Fibroblast of peridontal ligament (primary cell): Measurements from ENCODE around the gene GPR62.

Experiments
- DNase-seq: peaks from one replicate; pipeline ENCODE4 v3.0.0-alpha.2; 2010; ENCODE audit errors: extremely low read depth

GPR62 gene

DNA sequence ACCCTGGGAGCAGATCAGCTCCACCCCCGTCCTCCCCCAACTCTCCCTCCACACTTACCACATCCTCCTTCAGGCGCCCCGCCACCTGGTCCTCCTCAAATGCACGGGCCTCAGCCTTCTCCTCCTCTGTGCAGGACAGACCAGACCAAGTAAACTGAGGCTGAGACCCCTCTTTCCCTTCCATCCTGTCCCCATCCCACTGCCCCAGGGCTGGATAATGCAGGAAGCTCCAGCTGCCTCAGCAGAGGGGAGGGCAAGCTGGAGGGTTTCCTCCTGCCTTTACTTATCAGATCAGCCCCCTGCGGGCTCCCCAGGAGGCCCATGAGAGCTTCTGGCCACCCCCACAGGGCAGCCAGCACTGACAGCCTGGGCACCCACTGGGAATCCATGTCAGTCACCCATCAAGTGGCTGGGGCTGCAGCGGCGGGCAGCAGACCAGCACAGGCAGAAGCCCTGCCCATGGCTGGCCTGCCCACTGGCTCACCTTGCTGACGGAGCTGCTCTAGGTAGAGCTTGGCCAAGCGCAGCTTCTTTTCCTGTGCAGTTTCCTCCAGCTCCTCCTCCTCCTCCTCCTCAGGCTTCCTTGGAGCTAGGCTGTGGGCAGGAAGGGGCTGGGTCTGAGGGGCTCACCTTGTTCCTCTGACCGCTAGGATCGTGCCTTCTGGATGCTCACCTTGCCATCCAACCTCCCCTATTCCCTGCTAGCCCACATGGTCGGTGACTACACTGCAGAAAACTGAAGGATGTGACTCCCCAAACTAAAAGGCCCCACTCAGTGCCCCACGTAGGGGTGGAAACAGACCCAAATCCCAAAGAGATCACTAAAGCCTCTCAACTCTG, 17.4 kb upstream of the GPR62 start:
- DNase-seq = no peak

DNA sequence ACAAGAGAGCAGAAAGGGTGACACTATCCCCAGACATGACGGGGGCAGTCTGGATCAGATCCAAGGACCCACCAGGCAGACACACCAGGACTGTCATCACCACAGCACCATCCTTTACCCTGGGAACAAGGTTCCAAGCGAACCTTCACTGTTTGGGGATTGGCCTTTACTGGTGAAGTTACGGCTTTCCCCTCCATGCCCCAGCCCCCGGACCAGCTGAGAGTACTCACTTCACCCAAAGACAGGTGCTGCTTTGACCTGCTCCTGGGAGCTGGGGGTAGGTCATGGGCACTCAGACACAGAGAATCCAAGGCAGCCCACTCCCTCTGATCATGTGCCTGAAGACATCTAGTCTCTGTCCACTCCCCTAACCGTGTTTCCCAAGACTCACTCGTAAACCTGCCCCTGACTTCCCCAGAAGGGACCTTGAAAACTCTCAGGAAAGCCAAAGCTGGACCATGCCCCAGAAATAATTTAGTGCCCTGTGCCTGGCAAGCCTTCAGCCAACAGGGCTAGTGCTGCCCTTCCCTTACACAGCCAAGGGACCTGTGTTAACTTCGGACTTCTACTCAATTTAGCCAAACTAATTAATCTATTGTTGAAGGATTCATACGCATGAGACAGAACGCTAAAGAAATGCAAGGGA, 16.3 kb upstream of the GPR62 start:
- no peak for DNase-seq

DNA sequence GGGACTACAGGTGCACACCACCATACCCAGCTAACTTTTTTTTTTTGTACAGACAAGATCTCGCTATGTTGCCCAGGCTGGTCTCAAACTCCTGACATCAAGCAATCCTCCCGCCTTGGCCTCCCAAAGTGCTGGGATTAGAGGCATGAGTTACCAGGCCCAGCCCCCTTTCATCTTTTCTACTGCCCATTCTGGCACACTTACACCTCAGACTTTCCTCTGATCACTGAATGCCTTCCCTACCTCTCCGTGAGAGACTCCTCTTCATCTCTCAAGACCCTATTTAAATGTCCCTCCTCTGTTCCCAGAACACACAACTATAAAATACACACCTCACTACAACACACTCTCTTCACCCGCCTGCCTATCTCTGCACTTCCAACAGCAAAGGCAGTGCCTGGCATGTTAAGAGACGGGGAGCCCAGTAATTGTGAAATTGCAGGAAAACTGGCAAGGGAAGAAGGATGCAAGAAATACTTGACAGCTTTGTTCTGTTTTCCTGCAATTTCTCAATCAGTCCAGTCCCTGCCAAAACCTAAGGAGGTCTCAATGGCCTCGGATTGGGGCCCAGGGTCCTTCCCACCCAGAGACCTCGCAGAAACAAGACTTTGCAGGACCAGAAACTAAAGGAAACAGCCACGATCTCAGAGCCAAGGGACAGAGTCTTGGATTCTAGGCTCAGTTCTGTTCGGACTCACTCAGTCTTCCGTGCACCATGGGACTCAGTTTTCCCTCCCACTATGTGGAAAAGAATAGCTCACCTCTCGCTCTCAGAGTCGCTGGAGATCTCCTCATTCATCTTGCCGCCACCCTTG, 14.3 kb upstream of the GPR62 start:
- DNase-seq = peak; percentile 42

DNA sequence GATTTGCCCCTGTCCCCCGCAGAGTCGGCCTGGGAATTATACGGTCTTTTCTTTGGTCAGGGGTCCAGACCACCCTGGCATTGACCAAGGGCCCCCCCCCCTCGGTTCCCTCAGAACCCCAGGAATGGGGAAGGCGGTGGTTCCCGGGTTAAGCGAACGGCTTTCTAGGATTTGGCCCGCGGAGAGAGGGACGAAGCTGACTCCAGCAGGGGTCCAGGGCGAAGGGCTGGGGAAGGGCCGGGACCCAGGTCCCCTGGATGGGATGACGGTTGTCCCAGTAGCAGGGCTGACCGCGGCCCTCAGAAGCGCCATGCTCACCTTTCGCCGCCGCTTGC, 13.8 kb upstream of the GPR62 start:
- no peak for DNase-seq

DNA sequence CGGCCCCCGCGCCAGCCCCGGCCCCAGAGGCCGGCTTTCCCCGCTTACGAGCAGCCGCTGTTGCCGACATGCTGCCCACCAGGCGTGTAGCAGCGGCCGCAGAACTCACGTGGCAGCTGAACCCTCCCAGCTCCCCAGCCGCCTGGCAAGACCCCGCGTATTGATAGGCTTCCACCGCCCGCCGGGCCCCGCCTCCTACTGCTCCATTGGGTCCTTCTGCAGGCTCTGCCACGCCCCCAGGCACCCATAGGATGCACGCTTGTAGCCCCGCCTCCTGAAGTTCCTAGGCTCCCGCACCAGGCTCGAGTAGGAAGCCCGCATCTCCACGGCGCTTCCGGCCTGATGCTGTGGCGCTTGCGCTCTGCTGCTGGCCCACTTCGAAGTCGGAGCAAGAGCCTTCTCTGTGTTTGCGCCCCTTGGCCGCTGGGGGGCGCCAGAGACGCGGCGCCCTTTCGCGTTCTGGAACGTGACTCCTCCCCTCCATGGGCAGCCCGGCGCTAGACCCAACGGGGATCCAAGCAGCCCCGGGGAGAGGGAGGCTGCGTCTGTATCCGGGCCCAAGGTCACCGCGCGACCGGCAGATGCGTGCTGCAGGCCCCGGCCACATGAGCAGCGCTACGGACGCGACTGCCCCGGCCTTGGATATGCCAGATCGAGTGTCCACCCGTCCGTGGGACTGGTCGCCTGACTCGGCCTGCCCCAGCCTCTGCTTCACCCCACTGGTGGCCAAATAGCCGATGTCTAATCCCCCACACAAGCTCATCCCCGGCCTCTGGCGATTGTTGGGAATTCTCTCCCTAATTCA, 13.2 kb upstream of the GPR62 start, which contains the start of the genes PARP3 and RRP9:
Gene PARP3, plus strand, starts transcription at position 566 of the 805 bp plus-strand sequence. CDS start 993 bp downstream, outside the sequence.
Gene RRP9, minus strand, starts transcription at position 107 of the 805 bp plus-strand sequence. Its CDS starts 37 bp downstream, at position 70.
- DNase-seq = peak; percentile 100

DNA sequence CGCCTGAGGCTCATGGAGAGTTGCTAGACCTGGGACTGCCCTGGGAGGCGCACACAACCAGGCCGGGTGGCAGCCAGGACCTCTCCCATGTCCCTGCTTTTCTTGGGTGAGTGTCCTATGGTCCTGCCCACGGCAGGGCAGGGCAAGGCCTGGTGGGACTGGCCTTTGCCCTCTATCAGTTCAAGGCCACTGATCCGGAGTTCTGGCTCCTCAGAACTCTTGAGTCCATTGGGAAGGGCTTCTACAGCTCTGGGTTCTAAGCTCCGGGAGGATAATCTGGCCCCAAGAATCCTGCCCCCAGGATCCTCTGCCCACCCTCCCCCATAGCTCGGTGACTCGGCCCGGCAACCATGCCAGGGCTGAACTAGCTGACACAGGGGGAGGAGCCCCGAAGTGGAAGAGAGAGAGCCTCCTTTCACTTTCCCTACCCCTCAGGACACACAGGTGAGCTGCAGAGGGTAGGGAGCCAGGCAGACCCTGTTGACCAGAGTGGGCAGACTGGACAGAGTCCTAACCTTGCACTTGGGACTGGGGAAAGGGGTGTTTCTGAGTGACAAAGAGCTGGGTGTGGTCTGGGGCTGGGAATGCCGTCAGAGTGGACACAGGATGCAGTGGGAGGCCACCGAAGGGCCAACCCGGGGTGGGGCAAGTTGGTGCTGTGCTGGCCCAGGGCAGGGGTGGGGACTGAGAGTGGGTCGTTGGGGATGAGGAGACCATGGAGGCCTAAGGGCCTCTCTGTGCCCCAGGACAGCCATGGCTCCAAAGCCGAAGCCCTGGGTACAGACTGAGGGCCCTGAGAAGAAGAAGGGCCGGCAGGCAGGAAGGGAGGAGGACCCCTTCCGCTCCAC, 12.4 kb upstream of the GPR62 start:
- DNase-seq = peak; percentile 62

DNA sequence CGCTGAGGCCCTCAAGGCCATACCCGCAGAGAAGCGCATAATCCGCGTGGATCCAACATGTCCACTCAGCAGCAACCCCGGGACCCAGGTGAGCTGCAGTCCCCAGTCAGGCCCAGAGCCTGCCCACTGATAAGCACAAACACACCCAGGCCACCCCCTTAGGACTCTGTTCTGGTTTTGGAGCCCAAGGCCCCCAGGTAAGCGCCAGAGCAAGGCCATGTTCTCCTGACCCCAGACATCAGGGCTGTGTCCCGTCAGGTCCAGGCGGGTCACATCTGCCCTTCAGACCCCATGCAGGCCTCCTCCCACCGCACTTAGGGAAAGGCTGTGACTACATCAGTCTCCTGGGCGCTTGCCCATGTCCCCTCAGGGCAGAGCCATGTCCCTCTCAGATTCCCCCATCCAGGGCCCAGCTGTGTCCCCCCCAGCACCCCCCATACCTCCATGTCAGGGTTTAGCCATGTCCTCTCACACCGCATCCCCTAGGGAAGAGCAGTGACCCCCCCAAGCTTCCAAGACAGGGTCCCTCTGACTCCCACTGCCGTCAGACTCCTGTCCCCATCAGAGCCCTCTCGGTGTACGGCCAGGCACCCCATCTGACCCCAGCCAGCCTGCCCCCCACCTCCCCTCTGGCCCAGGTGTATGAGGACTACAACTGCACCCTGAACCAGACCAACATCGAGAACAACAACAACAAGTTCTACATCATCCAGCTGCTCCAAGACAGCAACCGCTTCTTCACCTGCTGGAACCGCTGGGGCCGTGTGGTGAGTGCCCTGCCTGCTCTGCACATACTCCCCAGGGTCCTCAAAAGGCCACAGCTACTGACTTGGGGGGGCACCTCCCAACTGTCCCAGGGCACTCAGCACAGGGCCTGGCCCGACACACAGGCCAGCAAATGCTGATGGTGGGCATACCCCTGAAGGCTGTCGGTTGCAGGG, 11.5 kb upstream of the GPR62 start:
- DNase-seq = no peak

DNA sequence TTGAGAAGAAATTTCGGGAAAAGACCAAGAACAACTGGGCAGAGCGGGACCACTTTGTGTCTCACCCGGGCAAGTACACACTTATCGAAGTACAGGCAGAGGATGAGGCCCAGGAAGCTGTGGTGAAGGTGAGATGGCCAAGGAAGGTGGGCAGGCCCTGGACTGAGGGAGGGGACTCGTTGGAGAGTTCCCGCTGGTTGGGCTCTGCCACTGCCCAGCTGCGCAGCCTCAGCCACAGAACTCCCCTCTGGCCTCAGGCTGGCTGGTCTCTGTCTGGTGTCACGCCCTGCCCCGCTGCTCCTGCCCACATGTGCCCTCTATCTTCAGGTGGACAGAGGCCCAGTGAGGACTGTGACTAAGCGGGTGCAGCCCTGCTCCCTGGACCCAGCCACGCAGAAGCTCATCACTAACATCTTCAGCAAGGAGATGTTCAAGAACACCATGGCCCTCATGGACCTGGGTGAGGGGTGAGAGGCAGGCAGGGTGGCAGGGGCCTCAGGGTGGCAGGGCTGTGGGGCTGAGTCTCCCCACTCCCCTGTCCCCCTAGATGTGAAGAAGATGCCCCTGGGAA, 10.6 kb upstream of the GPR62 start:
- no peak for DNase-seq

DNA sequence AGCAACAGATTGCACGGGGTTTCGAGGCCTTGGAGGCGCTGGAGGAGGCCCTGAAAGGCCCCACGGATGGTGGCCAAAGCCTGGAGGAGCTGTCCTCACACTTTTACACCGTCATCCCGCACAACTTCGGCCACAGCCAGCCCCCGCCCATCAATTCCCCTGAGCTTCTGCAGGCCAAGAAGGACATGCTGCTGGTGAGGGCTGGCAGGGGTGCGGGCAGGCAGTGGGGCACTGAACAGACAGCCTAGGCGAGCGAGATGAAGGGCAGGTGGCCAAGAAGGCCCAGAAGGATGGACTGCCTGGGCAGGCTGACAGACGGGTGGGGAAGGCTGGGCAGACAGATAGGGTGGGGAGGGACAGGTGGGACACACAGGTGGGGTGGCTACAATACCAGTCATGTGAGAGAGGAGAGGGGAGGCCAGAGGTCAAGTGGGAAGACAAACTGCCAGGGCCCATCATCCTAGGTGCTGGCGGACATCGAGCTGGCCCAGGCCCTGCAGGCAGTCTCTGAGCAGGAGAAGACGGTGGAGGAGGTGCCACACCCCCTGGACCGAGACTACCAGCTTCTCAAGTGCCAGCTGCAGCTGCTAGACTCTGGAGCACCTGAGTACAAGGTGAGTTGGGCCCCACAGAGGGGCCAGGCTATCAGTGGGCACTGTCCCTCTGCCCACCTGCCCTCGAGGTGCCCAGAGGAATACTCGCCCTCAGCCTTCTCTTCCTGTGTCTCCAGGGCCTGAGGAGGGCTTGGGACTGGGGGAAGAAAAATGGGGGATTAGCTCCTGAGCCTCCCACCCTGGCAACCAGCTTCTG, 9.9 kb upstream of the GPR62 start:
- DNase-seq = no peak

DNA sequence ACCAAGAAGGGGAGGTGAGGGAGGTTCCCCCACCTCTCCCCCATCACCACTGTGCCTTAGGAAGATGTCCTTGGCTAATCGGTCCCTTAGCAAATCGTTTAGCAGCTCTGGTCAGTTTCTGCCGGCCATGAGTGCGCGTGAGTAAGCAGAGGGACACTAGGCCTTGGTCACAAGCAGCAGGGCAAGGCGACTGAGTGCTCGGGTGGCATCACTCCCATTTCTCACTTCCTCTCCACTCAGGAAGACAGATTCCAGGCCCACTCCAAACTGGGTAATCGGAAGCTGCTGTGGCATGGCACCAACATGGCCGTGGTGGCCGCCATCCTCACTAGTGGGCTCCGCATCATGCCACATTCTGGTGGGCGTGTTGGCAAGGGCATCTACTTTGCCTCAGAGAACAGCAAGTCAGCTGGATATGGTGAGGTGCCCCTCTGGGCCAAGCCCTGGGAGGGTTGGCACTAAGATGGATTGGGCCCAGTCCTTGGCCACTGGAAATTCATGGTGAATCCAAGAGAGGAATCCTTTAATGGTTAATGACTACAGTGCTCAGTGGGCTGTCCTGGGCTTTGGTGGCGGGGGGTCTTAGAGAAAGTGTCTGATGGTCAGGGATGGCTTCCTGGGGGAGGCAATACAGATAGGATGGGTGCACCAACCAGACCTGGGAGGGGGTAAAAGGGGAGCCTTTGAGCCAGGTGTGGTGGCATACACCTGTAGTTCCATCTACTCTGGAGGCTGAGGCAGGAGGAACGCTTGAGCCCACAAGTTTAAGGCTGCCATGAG, 9.1 kb upstream of the GPR62 start:
- DNase-seq = no peak

DNA sequence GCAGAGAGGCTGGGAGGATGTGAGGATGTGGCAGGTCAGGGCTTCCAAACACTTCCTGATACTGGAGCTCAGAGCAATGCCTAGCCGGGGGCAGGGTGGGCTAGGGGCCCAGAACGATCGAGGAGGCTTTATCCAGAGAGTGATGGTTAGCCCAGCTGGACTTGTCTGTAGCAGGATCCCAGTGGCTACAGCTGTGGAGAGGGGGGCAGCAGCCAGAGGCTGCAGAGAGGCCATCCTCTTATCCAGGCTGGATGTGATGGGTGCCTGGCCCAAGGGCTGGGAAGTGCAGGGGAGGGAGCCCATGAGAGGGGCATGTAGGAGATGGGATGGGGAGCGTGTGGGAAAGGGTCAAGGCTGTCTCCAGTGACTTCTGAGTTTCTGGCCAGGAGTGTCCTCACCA, 8.4 kb upstream of the GPR62 start:
- no peak for DNase-seq

DNA sequence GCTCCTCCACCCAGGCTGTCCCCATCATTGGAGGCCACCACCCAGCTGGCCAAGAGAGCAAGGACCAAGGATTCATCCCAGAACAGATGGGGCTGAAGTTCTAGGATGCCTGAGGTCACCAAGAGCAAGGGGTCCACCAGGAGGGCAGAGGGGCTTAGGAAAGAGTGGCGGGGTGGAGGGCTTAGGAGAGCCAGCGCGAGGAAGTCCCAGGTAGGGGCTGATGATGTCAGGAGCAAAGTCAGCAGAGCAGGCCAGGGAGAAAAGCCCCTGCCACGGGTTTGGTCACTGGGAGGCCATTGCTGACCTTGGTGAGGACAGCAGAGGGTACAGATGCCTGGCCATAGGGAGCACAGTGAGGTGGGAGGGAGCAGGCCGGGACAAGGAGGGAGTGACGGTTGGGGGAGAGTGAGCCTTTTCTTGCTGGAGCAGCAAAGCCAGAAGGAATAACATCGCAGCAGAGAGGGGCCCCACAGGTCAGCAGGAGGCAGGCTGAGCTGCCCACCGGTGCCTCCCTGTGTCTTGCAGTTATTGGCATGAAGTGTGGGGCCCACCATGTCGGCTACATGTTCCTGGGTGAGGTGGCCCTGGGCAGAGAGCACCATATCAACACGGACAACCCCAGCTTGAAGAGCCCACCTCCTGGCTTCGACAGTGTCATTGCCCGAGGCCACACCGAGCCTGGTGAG, 7.8 kb upstream of the GPR62 start:
- DNase-seq = no peak

DNA sequence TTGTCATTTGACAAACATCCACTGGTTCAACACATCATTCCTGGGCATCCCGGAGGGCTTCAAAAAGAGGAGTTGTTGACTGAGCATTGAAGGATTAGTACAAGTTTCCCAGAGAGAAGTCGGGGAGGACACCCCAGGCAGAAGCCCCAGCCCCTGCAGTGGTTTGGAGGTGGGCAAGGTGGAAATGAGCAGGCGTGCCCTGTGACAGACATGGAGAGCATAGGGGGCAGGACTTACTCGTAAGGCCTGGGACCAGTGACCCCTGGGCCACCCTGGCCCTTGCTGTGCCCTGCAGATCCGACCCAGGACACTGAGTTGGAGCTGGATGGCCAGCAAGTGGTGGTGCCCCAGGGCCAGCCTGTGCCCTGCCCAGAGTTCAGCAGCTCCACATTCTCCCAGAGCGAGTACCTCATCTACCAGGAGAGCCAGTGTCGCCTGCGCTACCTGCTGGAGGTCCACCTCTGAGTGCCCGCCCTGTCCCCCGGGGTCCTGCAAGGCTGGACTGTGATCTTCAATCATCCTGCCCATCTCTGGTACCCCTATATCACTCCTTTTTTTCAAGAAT, 7.1 kb upstream of the GPR62 start:
- no peak for DNase-seq

DNA sequence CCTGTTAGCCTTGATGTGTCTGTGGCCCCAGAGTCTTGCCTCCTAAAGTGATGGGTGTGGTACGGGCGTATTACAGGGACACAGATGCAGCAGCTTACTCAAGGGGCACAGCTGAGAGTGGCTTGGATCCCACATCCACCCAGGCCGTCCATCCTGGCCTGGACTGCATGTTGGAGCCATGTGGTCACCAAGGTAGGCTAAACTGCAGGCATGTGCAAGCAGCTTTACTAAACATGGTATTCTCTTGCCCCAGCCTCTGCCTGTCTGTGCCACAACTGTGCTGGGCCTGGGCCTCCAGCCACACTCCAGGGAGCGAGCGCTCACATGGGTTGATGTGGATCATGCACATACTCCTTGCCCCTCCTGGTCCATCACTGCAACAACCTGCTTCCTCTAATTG, 6.1 kb upstream of the GPR62 start:
- DNase-seq = no peak

DNA sequence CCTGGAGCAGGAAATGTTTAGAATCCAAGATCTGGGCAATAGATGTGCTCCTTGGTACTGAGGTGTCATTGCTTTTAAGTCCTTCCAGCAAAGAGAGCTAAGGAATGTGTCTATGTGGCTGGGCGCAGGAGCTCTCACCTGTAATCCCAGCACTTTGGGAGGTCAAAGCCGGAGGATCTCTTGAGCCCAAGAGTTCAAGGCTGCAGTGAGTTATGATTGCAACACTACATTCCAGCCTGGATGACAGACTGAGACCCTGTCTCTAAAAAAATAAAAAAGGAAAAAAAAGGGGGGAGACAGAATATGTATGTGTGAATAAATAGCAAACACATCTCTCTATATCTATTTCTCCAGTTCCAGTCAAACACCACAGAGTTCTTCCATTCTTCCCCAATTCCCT, 4.3 kb upstream of the GPR62 start:
- no peak for DNase-seq

DNA sequence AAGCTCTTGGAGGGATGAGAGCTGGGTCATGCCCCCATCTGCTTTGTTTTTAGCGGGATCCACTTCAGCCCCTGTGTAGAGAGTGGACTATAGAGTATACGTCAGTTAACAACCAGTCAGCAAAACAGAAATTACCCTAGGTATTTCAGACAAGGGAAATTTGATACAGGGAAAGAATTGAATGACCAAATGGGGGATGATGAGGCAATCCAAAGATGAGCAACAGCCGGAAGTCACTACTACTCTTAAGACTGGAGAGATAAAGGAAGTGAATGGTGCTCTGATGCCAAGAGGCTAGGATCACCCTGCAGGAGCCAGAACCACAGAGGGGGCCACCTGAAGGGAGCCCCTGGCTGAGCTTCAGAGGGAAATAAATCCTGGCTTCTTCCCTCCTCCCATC, 1.7 kb upstream of the GPR62 start:
- peak; percentile 75 for DNase-seq

DNA sequence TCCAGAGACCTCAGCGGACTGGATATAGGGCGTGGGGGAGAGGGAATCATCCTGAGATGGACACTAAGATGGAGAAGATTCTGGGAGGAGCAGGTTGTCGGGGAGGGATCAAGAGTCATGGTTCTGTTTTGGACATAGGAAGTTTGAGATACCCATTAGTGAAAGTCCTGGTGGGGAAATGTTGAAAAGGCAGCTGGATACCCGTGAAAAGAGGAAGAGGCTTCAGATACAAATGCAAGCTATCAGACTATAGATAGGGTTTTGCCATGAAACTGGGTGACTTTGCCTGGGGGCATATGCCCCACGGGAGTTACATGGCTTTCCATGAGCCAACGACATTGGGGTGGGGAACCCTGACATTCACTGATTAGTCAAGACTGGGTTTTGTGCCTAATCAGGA, 1.1 kb upstream of the GPR62 start:
- no peak for DNase-seq
